SKM-1 (cell line): ENCODE data around the gene LHFPL2.
"Not testable (repeated sequence)": the region's sequence is repeated elsewhere in the genome, so short reads cannot be mapped to it uniquely, and the experiment has no call there.

Source experiments
- DNase-seq: peaks from one replicate; lab custom pipeline; 2025; ENCODE audit not compliant: unreplicated experiment; lab: John Stamatoyannopoulos, UW

Gene LHFPL2

DNA sequence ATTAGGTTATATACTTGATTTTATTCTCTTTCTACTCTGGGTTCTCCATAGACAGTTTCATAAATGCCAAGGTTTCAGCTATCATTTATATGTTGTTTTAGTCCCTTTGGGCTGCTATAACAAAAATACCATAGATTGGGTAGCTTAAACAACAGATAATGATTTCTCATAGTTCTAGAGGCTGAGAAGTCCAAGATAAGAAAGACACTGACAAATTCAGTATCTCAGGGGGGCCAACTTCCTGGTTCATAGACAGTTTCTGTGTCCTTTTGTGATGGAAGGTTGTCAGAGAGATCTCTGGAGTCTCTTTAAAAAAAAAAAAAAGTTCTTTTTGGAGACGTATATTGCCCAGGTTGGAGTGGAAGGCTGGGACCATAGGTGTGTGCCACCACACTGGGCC lies 174.8 kb downstream of the LHFPL2 start:
- DNase-seq: no peak

DNA sequence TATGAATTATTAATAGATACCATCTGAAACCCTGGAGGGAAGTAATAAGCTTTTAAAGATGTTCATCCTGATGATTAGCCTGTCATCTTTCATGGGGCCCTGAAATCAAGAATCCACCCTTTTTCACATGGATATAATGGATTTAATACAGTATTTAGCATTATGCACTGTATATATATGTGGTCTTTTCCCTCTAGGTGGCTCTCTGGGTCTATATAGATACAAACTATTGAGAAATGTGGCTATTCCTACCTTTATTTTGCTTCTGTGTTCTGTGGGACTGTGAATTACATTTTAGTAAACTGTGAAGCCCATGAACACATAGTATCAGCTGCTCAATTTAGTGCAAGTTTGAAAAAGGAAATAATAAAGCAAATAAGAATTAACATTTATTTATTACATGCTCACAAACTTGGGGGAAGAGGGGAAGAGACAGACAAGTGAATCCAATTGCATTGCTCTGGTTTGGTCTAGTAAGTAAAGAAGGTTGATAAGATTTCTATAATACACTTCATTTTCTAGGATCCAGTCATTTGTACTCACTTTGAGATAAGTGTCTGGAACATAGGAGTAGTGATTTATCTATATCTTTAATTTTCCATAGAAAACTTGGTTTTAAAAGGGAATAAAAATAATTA lies 176.0 kb downstream of the LHFPL2 start:
- DNase-seq: no peak

DNA sequence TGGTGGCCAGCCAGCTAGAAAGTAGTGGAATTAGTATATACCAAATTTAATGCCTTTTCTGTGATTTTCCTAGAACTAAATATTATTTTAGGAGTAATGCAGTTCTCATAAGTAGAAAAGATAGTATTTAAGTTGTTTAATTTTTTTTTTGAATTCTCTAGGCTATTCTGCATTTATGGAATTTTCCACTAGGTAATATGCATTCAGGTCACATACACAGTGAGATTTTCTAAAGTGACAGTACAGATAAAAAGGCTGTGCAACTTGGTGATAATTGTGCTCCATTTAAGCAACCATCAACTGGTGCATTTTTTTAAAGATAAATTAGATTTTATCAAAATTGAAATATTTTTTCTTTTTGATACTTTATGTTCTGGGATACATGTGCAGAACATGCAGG lies 176.7 kb downstream of the LHFPL2 start:
- DNase-seq: no peak

DNA sequence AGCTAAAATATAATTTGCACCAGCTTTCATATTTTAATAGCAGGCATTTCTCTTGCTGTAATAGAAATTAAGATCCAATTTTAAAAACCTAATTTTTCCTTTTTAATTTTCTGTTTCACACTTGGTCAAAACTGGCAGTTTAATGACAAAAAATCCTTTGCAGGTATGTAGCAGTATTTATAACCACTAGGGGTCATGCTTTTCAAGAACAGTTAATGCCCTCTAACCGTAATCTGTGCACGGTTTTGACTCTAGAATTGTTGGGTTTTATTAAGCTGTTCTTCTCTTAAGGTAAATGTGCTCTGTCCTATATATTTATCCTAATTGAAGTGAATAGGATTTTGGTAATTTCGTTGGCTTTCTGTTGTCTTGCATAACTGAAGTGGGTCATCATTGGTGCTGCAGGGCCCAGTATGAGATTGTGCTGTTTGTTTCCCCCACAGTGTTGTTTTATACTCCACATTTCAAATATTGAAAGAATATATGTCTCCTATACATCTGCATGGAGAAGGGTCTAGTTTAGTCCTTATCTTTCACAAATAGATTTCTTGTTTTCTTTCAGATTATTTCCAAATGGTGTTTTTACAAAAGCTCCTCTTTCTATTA lies 180.7 kb downstream of the LHFPL2 start:
- peak; percentile 10 for DNase-seq

DNA sequence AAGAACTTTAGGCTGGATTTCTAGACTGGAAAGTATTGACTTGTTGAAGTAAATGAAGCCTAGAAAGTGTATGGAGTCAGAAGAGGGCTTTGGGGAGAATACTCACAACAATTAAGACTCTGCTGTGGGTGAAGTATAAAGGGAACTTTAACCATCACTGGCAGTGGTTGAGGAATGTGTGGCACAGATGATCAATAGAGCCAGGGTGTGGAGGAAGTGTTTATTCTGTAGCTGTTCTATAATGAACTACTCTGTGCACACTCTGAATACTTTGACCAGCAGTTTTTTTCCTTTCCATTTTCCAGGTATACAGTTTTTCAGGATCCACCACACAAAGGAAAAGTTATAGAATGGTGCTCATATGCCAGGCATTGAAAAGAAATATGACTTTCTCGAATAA lies 181.4 kb downstream of the LHFPL2 start:
- no peak for DNase-seq

DNA sequence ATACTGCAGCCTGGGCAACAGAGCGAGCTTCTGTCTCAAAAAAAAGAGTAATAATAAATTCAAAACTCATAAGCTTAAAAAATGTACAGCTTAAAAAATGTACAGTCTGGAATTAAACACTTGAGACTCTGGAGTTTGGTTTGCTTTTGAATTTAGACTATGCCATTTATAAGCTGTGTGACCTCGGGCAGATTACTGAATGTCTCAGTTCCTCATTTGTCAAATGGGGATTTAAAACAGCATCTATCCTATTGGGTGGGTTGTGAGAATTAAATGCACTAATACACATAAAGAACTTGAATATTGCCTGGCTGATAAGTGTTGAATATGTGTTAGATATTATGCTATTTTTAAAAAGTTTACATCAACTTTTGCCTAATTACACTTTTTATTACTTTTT lies 189.7 kb downstream of the LHFPL2 start:
- DNase-seq: no peak

DNA sequence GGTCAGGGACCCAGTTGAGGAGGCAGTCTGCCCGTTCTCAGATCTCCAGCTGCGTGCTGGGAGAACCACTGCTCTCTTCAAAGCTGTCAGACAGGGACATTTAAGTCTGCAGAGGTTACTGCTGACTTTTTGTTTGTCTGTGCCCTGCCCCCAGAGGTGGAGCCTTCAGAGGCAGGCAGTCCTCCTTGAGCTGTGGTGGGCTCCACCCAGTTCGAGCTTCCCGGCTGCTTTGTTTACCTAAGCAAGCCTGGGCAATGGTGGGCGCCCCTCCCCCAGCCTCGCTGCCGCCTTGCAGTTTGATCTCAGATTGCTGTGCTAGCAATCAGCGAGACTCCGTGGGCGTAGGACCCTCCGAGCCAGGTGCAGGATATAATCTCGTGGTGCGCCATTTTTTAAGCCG lies 191.1 kb downstream of the LHFPL2 start:
- DNase-seq: not testable (repeated sequence)

DNA sequence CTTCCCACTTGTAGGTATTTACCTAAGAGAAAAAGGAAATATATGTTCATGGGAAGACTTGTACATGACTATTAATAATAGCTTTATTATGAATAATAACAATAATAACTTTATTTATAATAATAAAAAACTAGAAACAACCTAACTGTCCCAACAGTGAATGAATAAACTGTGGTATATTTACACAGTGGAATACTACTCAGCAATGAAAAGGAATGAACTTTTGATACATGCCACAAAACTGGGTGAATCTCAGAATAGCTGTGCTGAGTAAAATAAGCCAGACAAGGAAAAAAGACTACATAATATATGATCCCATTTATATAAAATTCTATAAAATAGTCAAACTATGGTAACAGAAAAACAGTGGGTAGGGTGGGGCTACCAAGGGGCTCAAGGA lies 199.5 kb downstream of the LHFPL2 start:
- no peak for DNase-seq

DNA sequence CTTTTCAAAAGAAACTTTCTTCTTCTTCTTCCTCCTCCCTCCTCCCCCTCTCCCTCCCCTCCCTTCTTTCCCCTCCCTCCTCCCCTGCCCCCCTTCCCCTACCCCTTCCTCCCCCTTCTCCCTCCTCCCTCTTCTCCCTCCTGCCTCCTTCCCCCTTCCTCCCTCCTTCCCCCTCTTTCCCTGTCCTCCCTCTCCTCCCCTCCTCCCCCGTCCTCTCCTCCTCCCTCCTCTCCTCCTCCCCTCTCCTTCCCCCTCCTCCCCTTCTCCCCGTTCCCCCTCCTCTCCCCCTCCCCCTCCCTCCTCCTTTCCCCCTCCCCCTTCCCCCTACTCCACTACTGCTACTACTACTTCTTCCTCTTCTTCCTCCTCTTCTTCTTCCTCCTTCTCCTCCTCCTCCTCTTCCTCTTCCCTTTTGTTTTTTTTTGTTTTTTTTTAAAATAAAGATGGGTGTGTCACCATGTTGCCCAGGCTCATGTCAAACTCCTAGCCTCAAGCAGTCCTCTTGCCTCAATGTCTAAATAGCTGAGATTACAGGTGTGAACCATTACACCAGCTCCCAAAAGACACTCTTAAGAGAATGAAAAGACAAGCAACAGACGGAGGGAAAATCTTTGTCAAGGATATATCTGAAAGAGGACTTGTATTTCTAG lies 200.7 kb downstream of the LHFPL2 start:
- DNase-seq: peak; percentile 20
